BE2C (cell line): ENCODE data around the gene UNC93B1.

Source experiments
- DNase-seq: peaks from one replicate; pipeline ENCODE4 v3.0.0-alpha.2; 2020
- H3K27me3 ChIP-seq: fragments of 250-450 bp; sonication (Bioruptor Pico); 2 replicates; pipeline ENCODE4 v1.5.1; 2020; ENCODE audit warnings: mild to moderate bottlenecking
- H3K36me3 ChIP-seq: fragments of 250-450 bp; sonication (Bioruptor Pico); 2 replicates; pipeline ENCODE4 v1.5.1; 2020; ENCODE audit warnings: mild to moderate bottlenecking
- H3K4me1 ChIP-seq: fragments of 250-450 bp; sonication (Bioruptor Pico); 2 replicates; pipeline ENCODE4 v1.5.1; 2020
- H3K4me3 ChIP-seq: 2 replicates; pipeline ENCODE4 v1.5.1; 2011; ENCODE audit warnings: low read depth, low read length
- H3K9me3 ChIP-seq: fragments of 250-450 bp; sonication (Bioruptor Pico); 2 replicates; pipeline ENCODE4 v1.5.1; 2020
- TF ChIP-seq, protein P1 (sequence below): IDR thresholded peaks from 2 replicates; pipeline ENCODE4 v1.5.1; 2012; ENCODE audit warnings: mild to moderate bottlenecking, low read depth, low read length

UNC93B1 gene

DNA sequence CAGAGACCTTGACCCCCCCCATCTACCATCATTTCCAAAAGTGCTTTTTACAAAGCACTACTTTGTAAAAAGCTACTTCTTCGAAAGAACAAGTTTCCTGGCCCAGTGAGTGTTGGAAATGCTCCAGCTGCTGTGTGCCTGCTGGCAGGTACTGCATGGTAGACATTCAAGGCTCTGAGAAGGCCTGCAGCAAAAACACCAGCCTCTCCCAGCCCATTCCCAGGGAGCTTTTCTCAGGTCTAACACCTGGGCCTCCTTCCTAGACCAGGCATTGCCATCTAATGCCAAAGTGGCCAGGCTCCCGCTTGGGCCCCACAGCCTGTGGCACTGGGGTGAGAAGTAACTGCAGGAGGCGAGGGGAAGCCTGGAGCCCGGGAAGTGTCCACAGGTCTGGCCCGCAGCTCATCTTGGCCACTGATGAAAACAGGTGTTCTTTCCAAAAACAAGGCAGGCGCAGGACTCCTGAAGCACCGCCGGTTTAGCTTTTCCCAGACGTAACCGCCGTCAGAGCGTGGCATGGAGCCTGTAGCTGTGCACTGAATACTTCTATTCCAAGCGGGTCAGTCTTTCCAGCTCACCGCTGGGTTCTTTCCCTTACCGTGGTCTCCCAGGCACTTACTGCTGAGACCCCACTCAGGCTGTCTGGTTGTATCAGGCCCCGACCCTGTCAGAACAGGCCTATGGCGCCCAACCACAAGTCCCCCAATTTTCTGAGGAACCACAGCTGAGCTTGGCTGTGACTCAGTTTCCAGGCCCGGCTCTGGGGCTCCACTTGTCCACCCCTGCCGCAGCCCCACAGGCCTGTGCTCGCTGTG lies 33.7 kb upstream of the UNC93B1 start:
- H3K4me1 ChIP-seq, result peaks cover 28% of the 10 kb centered on the region
- H3K9me3 ChIP-seq, result no peaks in the 10 kb centered on the region
- H3K4me3 ChIP-seq, result no peak overlapping the region
- TF ChIP-seq, protein P1, sequence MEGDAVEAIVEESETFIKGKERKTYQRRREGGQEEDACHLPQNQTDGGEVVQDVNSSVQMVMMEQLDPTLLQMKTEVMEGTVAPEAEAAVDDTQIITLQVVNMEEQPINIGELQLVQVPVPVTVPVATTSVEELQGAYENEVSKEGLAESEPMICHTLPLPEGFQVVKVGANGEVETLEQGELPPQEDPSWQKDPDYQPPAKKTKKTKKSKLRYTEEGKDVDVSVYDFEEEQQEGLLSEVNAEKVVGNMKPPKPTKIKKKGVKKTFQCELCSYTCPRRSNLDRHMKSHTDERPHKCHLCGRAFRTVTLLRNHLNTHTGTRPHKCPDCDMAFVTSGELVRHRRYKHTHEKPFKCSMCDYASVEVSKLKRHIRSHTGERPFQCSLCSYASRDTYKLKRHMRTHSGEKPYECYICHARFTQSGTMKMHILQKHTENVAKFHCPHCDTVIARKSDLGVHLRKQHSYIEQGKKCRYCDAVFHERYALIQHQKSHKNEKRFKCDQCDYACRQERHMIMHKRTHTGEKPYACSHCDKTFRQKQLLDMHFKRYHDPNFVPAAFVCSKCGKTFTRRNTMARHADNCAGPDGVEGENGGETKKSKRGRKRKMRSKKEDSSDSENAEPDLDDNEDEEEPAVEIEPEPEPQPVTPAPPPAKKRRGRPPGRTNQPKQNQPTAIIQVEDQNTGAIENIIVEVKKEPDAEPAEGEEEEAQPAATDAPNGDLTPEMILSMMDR, result no peak
- DNase-seq, result peak; percentile 14
- H3K36me3 ChIP-seq, result peaks cover 8% of the 10 kb centered on the region
- H3K27me3 ChIP-seq, result no peaks in the 10 kb centered on the region

DNA sequence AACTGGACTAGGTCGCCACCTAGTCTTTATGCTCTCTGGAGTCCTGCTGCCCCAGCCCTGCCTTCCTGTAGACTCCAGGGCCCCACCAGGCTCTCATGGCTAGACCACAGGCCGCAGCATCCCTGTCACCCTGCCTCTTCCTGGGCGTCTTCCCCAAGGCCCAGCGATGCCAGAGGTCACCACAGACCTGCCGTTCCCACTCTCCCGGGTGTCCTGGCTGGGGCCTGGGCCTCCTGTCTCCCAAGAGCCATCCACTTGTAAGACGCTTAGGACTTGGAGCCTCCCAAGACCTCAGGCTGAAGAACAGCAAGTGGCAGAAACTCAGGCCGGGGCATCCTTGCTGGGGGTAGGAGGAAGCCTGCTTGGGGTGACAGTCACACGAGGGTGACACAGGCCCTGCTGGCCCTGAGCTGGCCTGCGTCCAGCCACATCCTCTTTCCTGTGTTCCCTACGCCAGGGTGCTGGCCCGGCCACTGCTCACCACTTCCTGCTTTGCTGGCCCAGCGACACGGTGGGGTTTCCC lies 32.9 kb upstream of the UNC93B1 start:
- no peak for DNase-seq

DNA sequence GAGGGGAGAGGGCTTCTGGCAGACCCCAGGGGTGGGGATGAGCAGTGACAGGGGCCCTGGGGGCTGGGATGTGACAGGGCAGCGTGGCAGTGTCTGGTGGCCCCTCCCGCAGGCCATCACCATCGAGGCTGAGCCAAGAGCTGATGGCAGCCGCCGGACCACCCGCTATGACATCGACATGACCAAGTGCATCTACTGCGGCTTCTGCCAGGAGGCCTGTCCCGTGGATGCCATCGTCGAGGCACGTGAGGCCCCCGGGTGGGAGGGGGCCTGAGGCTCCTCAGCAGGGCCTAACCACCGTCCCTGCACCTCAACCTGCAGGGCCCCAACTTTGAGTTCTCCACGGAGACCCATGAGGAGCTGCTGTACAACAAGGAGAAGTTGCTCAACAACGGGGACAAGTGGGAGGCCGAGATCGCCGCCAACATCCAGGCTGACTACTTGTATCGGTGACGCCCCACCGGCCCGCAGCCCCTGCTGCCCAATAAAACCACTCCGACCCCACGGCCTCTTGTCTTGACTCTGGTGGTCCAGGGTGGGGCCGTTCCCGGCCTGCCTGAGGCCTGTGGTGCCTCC lies 32.3 kb upstream of the UNC93B1 start:
- Histone ChIP-seq H3K36me3 (peaks cover 11% of the 10 kb centered on the region), H3K4me1 (peaks cover 21% of the 10 kb centered on the region), H3K9me3 (no peaks in the 10 kb centered on the region), H3K4me3 (no peak overlapping the region), H3K27me3 (no peaks in the 10 kb centered on the region)
- TF ChIP-seq, protein P1, result no peak
- DNase-seq, result peak; percentile 18

More for the DNA sequence above, 32.9 kb upstream of the UNC93B1 start:
- Histone ChIP-seq H3K9me3 (no peaks in the 10 kb centered on the region), H3K36me3 (peaks cover 11% of the 10 kb centered on the region), H3K27me3 (no peaks in the 10 kb centered on the region), H3K4me1 (peaks cover 26% of the 10 kb centered on the region), H3K4me3 (no peak overlapping the region)
- TF ChIP-seq, protein P1, result no peak

DNA sequence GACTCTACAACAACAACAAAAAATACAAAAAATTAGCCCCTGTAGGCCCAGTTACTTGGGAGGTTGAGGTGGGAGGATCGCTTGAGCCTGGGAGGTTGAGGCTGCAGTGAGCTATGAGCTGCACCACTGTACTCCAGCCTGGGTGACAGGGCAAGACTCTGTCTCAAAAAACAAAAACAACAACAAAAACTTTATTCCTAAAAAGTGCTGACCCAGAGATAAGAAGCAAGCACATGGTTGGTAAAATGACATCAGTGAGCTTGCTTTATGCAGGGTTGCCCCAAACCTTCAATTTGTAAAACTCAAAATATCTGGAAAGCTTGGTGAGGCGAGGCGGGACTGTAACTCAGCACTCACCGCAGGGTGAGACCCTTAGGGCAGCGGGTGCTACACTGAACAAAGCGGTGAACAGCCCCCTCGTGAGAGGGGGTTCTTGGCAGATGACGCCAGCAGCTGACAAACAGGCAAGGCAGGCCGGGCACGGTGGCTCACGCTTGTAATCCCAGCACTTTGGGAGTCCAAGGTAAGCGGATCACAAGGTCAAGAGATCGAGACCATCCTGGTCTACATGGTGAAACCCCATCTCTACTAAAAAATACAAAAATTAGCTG lies 31.5 kb upstream of the UNC93B1 start:
- DNase-seq, result no peak
- TF ChIP-seq, protein P1, result no peak
- Histone ChIP-seq H3K4me3 (no peak overlapping the region), H3K4me1 (peaks cover 16% of the 10 kb centered on the region), H3K9me3 (no peaks in the 10 kb centered on the region), H3K27me3 (no peaks in the 10 kb centered on the region), H3K36me3 (peaks cover 11% of the 10 kb centered on the region)

DNA sequence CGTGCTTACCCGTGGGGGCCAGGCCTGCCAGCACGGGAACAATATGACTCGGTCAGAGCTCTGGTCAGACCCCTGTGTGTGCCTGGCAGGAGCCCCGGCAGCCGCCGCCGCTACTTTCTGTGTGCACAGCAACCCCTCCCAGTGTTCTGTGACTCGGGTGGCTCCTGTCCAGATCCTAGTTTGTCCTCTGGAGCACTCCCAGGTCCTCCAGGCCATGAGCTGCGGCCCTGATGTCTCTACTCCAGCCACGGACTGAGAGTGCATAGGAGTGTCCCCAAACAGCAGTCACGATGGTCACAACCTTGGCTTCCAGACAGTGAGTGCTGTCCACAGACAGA lies 29.8 kb upstream of the UNC93B1 start:
- Histone ChIP-seq H3K4me3 (no peak overlapping the region), H3K4me1 (peaks cover 9% of the 10 kb centered on the region), H3K36me3 (peaks cover 11% of the 10 kb centered on the region), H3K27me3 (no peaks in the 10 kb centered on the region), H3K9me3 (no peaks in the 10 kb centered on the region)
- DNase-seq, result no peak
- TF ChIP-seq, protein P1, result no peak
